Panc1 (cell line): ENCODE data around the gene NAA16. TPM values are rescaled to one million over a fixed set of nuclear protein-coding genes. Genes with fewer than 3 reads are reported as not detected.

ENCODE experiments used
- ATAC-seq: fragments of 200-7000 bp; cut with Tn5 transposase; 2 replicates; pipeline ENCODE4 v1.9.1; 2020; ENCODE audit warnings: mild to moderate bottlenecking, moderate library complexity
- BruUV-seq: library from RNA; stranded (reverse); fragments of 400-500 nt; replicated peaks from 2 replicates; lab custom pipeline; 2021; lab: Mats Ljungman, UMichigan
- CTCF ChIA-PET: fragments of 300-600 bp; sonication (Branson Sonifier 250); formaldehyde crosslinking; loops from one replicate; lab custom pipeline; 2022; ENCODE audit warnings: antibody characterized with exemption; lab: Charles Lee
- POLR2A ChIA-PET: fragments of 300-600 bp; sonication (Branson Sonifier 250); formaldehyde crosslinking; loops from one replicate; lab custom pipeline; 2022; ENCODE audit warnings: antibody characterized with exemption; lab: Charles Lee
- DNase-seq: peaks from one replicate; pipeline ENCODE4 v3.0.0-alpha.2; 2010; ENCODE audit warnings: low read depth, low spot score
- H3K27ac ChIP-seq: 2 replicates; pipeline ENCODE4 v1.5.1; 2011; ENCODE audit warnings: mild to moderate bottlenecking, low read length, inconsistent platforms
- H3K27me3 ChIP-seq: fragments of 200-500 bp; sonication (Bioruptor generic); 2 replicates; pipeline ENCODE4 v1.6.0; 2014; ENCODE audit warnings: low read length, inconsistent platforms; ENCODE audit not compliant: control insufficient read depth, insufficient read depth
- H3K36me3 ChIP-seq: fragments of 200-500 bp; sonication (Bioruptor generic); 2 replicates; pipeline ENCODE4 v1.5.1; 2014; ENCODE audit warnings: inconsistent platforms, mild to moderate bottlenecking, low read length, moderate library complexity; ENCODE audit not compliant: control insufficient read depth, insufficient read depth
- H3K4me1 ChIP-seq: 2 replicates; pipeline ENCODE4 v1.5.1; 2011; ENCODE audit warnings: inconsistent platforms, mild to moderate bottlenecking, low read length, moderate library complexity; ENCODE audit not compliant: control insufficient read depth, insufficient read depth
- H3K4me3 ChIP-seq, 2 experiments: 2 replicates each; pipeline ENCODE4 v1.5.1; 2011 to 2012; ENCODE audit warnings: low read depth in 2 of 2, low read length in 2 of 2, mild to moderate bottlenecking in 2 of 2, inconsistent platforms in 1 of 2, moderate library complexity in 1 of 2
- H3K9me3 ChIP-seq: fragments of 200-500 bp; sonication (Bioruptor generic); 2 replicates; pipeline ENCODE4 v1.5.1; 2014; ENCODE audit warnings: low read depth, mild to moderate bottlenecking, inconsistent platforms, low read length, moderate library complexity; ENCODE audit not compliant: control insufficient read depth, insufficient read depth
- CTCF ChIP-seq: fragments of 450-650 bp; IDR thresholded peaks from 2 replicates; pipeline ENCODE4 v1.5.1; 2017; ENCODE audit warnings: mild to moderate bottlenecking
- POLR2AphosphoS5 ChIP-seq: IDR thresholded peaks from 2 replicates; pipeline ENCODE4 v1.6.1; 2012; ENCODE audit warnings: mild to moderate bottlenecking, low read depth, low read length, moderate library complexity
- REST ChIP-seq, 2 experiments: IDR thresholded peaks; 2 replicates each; pipeline ENCODE4 v1.6.1; 2011 to 2012; ENCODE audit warnings: low read depth in 2 of 2, control low read depth in 1 of 2, low read length in 1 of 2, mild to moderate bottlenecking in 1 of 2, moderate library complexity in 1 of 2; ENCODE audit not compliant: insufficient read depth in 1 of 2
- SIN3A ChIP-seq: IDR thresholded peaks from 2 replicates; pipeline ENCODE4 v1.6.1; 2012; ENCODE audit warnings: low read depth, mild to moderate bottlenecking, low read length, moderate library complexity, borderline replicate concordance; ENCODE audit not compliant: insufficient read depth
- TCF7L2 ChIP-seq: IDR thresholded peaks from 2 replicates; pipeline ENCODE4 v1.6.1; 2011; ENCODE audit warnings: mild to moderate bottlenecking, low read depth, low read length, inconsistent platforms
- in situ Hi-C: cut with HindIII; loops from 2 replicates; pipeline ENCODE4 v1.10.0; 2016; ENCODE audit warnings: low sequenced_read_pairs, low pct_unique_long_range_greater_than_20kb
- intact Hi-C: fragments of 100-400 bp; cut with micrococcal nuclease; formaldehyde crosslinking; loops from one replicate; pipeline ENCODE4 v1.10.0; 2022; ENCODE audit not compliant: unreplicated experiment
- total RNA-seq: library from RNA; stranded (reverse); gene quantifications from one replicate; pipeline ENCODE4 v1.2.1, GENCODE V29; 2021; ENCODE audit not compliant: unreplicated experiment

The NAA16 gene
- total RNA-seq, 1 experiment from 2014 or later, result 24.2 TPM

- CTCF ChIA-PET, result no interaction called here
- DNase-seq (no peak), ATAC-seq (no peak)
- Histone ChIP-seq H3K4me3 (no peak overlapping the region), H3K27me3 (no peaks in the 10 kb centered on the region), H3K4me1 (peaks cover 6% of the 10 kb centered on the region; the same call in 1 of the 2 replicates), H3K9me3 (no peaks in the 10 kb centered on the region), H3K27ac (0 out of 2 replicates have a peak overlapping the region, but pooled peaks have one; percentile 65), H3K36me3 (no peaks in the 10 kb centered on the region)
- POLR2A ChIA-PET, result no interaction called here
- intact Hi-C loops, result no loop called here
- TF ChIP-seq TCF7L2 (no peak), SIN3A (no peak), CTCF (no peak), POLR2AphosphoS5 (no peak), REST (IDR thresholded peaks at IDR 0.05; ENCODE audit: insufficient read depth in 1 of 2, low read depth in 2 of 2, low read length in 1 of 2) (no peak)
- no TSS peak for BruUV-seq
- in situ Hi-C loops, result no loop called here
Observed at GRCh38 chr13:41282129-41282571, 28.9 kb upstream of the NAA16 start.

- H3K36me3 ChIP-seq, result no peaks in the 10 kb centered on the region
- no TSS peak for BruUV-seq
- no peaks in the 10 kb centered on the region for H3K27me3 ChIP-seq
- TF ChIP-seq CTCF (peak; percentile 39), REST (IDR thresholded peaks at IDR 0.05; ENCODE audit: insufficient read depth in 1 of 2, low read depth in 2 of 2, low read length in 1 of 2) (no peak), TCF7L2 (peak; percentile 77; the same call in 1 of the 2 replicates), SIN3A (no peak), POLR2AphosphoS5 (peak; percentile 42; the same call in 1 of the 2 replicates)
- in situ Hi-C loops, result no loop called here
- intact Hi-C loops, result no loop called here
- no peaks in the 10 kb centered on the region for H3K9me3 ChIP-seq
- no peak overlapping the region for H3K4me3 ChIP-seq
- H3K27ac ChIP-seq, result peak overlapping the region; percentile 84
- peak; percentile 98 for ATAC-seq
- CTCF ChIA-PET, result no interaction called here
- peak; percentile 81 for DNase-seq
- POLR2A ChIA-PET, result no interaction called here
- peaks cover 6% of the 10 kb centered on the region; the same call in 1 of the 2 replicates for H3K4me1 ChIP-seq
Observed at GRCh38 chr13:41284512-41285288, 26.4 kb upstream of the NAA16 start.
